NCI-H2171 treated with DMSO at 0.1 percent for 48 hours (cell line): ENCODE measurements around the gene BTG1.
A peak's percentile ranks its signal among the peaks of the same experiment; 100 is the strongest.

ENCODE experiments used
- DNase-seq: peaks from one replicate; lab custom pipeline; 2025; lab: John Stamatoyannopoulos, UW

Gene BTG1

DNA sequence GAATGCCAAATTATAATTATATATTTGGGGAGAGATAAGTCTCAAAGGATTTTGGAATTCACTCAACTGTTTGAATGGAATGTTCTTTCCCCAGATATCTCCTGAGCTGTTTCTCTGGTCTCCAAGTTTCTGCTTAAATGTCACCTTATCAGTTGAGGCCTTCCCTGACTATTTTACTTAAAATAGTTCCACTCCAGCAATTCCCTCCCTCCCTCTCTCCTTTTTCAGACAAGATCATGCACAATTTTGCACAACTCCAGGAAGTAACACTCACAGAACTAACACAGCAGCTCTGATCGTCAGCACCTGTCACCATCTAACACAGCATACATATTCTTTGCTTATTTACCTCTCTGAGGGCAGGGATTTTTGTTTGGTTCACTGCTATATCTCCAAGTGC is 12.5 kb downstream of the BTG1 start:
- no peak for DNase-seq

DNA sequence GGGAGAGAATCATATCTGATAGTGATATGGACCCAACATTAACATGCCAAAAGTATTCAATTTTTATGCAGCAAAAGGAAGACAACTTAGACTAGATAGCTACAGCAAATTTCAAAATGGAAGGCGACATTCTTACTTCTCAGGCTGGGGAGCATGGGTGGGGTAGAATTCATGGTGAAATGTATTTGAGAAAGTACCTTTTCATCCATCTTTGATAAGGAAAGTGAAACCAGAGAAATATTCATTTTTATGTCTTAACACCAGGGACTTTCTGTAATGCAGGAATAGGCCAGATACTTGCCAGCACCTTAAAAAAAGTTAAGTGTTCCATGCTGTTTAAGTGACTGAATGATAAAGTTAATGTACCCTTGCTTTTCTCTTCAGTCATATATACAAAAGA is 13.4 kb downstream of the BTG1 start:
- no peak for DNase-seq

DNA sequence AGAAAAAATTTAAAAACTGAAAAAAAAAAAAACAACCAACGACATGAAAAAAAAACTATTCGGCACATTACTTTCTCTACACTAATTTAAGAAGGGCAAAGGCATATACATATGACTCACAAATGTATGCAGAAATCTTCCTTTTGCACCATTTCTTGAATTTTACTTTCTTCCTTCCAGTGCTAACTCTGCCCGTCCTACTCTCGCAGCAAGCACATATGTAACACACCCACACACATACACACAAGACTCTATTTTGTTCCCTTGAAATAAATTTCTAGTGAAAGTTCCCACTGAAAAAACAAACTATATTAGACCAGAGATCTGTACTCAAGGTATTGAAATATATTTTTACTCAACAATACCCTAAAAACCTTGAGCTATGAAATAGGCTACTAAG is 14.6 kb downstream of the BTG1 start:
- DNase-seq: no peak

GRCh38 chr12:92129609-92130008 is 16.0 kb downstream of the BTG1 start:
- DNase-seq: no peak

GRCh38 chr12:92128612-92129011 is 17.0 kb downstream of the BTG1 start:
- no peak for DNase-seq

DNA sequence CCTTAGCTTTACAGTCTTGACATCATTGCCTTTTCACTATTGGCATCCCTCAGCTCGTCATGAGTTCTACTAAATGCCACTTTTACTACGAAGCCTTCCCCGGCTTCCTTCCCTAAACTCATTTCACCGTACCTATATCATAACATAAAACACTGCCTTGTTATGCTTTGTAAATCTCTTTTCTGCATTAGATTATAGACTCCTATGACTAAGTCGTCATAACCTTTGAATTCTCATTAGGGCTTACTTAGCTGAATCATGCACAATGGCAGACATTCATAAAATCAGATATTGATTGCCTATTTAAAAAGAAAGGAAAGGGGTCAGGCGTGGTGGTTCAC is 21.0 kb downstream of the BTG1 start:
- no peak for DNase-seq

GRCh38 chr12:92123780-92124688 is 21.6 kb downstream of the BTG1 start:
- DNase-seq: peak; percentile 22

DNA sequence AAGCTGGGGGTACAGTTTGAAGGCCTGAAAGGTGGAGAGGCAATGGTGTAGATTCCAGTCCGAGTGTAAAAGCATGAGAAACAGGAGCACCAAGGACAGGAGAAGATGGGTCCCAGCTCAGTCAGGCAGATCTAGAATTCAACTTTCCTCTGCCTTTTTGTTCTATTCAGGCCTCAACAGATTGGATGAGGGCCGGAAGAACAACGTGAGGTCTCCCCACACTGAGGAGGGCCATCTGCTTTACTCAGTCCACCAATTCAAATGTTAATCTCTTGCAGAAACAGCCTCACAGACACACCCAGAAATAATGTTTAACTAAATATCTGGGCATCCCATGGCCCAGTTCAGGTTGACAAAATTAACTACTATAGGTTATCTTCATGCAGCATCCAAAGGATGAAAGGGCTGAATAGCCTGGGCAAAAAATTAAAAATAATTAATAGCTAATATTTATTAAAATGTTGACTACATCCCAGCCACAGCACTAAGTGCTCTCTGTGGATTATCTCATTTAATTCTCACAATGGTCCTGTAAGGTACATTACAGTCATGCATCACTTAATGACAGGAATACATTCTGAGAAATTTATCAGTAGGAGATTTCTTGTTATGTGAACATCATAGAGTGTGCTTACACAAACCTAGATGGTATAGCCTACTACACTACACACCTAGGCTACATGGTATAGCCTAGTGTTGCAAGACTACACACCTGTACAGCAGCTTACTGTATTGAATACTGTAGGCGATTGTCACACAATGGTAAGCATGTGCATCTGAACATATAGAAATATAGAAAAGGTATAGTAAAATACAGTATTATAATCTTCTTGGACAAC is 22.5 kb downstream of the BTG1 start:
- no peak for DNase-seq

DNA sequence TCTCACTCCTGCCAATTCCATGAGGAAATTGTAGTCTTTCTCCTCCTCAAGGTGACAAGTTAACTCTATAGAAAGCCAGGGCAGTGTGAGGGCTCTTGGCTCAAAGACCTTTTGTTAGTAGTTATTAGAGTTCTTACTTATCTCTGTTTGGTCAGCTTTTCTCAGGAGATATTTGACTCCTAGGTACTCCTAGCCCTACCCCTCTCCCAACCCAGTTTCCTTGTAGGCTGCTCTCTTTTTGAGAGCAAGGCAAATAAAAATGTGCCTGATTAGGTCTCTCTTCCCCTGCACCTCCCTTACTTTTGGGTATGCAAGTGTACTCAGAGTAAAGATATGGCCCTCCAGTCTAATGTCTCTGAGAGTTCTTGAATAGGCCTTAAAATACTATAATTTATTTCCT is 23.8 kb downstream of the BTG1 start:
- DNase-seq: no peak

- no peak for DNase-seq
These were observed 26.7 kb downstream of the BTG1 start for GRCh38 chr12:92118826-92119536.

- no peak for DNase-seq
These were observed 30.8 kb downstream of the BTG1 start for GRCh38 chr12:92114834-92115233.

- DNase-seq: no peak
These were observed 34.4 kb downstream of the BTG1 start for GRCh38 chr12:92111256-92111655.

DNA sequence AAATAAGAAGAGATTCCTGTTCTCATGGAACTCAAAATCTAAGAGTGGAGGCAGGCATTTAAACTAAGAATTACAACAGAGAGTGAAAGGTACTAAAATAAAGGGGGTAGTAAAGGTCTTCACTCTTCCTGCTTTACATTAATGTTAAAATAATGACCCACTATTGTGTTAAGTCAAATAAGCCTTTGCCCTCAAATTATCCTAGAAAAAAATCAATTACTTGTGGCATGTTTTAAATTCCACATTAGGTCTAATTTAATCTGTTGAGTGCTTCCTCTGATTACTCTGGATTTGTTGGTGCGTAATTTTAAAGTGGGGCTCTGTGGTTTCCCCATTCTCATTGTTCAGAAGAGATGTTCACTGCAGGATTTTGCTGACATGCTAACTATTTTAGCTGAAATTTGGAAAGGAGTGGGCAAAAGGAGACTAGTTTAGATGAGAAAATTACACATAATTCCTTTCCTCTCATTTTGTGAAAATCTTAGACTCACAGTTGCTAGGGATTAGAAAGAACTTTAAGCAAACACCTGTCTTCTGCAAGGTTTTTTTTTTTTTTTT is 35.5 kb downstream of the BTG1 start:
- no peak for DNase-seq

GRCh38 chr12:92109613-92110012 is 36.0 kb downstream of the BTG1 start:
- no peak for DNase-seq

- peak; percentile 85 for DNase-seq
These were observed 37.0 kb downstream of the BTG1 start for GRCh38 chr12:92108651-92109050.

DNA sequence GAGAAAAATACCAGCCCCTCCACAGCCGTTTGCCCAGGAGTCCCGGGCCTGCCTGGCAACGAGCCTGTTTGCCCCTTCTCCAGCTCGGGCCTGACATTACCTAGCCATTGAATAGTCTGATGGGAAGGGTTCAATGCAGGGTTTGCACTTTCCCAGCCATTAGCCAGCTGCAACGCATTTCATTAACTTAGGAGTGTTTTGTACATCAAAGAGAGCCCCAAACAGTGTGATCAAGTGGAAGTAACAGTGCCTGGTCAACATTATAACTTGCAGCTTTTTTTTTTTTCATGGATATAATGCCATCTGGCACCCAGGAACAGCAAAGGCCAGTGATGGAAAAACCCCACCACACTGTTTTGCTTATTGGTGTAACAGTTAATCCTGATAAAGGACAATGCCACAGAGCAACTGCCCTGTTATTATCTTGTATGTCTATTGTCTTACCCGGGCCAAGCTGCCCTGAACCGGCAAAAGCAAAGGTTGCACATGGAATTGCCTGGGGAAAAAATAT is 38.0 kb downstream of the BTG1 start:
- peak; percentile 70 for DNase-seq

DNA sequence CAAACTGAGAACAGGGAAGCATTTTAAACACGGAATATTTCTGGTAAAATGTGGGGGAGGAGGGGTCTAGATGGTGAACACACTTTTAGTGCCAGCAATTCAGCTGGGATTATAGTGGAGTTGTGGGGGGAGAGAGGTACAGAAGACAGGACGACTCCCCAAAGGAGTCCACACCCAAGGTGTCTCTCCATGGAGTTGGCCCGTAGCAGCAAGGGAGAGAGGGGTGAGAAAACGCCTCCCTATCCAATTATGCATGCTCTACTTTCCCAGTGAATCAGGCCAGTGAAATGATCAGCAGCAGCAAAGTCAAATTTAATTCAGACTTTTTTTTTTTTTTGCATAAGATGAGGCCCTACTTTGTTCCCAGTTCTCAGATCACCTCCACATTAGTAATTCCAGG is 38.6 kb downstream of the BTG1 start:
- no peak for DNase-seq

DNA sequence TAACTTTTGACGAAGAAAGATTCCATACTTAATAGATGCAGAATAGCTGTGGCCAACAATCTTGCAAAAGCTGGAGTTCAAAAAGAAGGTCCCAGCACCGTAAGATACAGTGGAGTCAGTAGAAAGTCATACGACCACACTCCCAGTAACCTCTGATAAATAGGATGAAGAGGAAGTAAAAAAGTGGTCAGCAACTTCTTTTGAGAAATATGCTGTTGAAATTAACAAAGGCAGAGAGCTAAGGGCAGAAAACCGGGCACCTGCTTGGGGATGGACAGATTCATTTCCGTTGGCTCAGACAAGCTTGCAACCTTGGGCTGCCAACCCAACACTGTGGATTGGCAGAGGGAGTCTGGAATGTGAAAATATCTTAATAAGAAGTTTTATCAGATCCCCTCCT is 40.0 kb downstream of the BTG1 start:
- no peak for DNase-seq

DNA sequence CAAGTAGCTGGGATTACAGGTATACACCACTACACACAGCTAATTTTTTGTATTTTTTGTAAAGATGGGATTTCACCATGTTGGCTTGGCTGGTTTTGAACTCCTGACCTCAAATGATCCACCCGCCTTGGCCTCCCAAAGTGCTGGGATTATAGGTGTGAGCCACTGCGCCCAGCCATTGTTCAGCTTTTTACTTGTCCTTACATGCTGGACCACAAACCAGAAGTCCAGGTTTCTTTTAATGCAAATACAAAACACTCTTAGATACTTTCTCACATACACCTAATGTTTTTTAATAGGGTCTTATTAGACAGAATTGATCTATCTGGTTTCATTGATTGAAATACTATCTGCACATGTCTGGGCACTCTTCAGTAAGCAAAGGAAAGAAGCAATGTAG is 40.5 kb downstream of the BTG1 start:
- DNase-seq: no peak

DNA sequence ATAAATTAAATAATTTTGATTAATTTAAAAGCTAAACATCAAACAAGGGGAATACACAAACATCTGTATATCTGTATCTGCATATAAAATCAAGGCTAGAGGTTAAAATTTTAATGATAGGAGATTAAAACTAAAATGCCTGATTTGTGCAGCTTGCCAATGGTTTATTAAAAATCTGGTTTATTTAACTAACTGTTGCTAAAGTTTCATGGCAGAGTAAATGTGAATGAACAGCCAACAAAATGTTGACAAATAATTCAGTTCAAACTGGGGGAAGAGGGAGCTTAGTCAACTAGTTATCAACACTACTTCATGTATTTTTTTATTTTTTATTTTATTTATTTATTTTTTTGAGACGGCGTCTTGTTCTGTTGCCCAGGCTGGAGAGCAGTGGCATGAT is 43.0 kb downstream of the BTG1 start:
- DNase-seq: no peak

GRCh38 chr12:92098594-92099380 is 46.9 kb downstream of the BTG1 start:
- DNase-seq: no peak
